ENCODE measurements around the gene HEMK1.

HEMK1 gene

GRCh38 chr3:50617096-50617791 is 47.9 kb downstream of the HEMK1 start, which contains the start of gene MAPKAPK3:
TSS of gene MAPKAPK3 (plus strand) at chr3:50617151. CDS start at chr3:50617566, 415 bp downstream.
- DNase-seq = peak; percentile 61

GRCh38 chr3:50617911-50618481 is 48.7 kb downstream of the HEMK1 start:
- DNase-seq = no peak

- no peak for DNase-seq
These were observed 51.1 kb downstream of the HEMK1 start for GRCh38 chr3:50620420-50620819.

GRCh38 chr3:50620820-50621219 is 51.5 kb downstream of the HEMK1 start:
- no peak for DNase-seq

GRCh38 chr3:50622881-50623280 is 53.6 kb downstream of the HEMK1 start:
- no peak for DNase-seq

- DNase-seq = no peak
These were observed 54.6 kb downstream of the HEMK1 start for GRCh38 chr3:50623840-50624474.

GRCh38 chr3:50624634-50625033 is 55.3 kb downstream of the HEMK1 start:
- DNase-seq = no peak

- no peak for DNase-seq
These were observed 56.2 kb downstream of the HEMK1 start for GRCh38 chr3:50625231-50626182.

GRCh38 chr3:50626401-50626800 is 57.1 kb downstream of the HEMK1 start:
- DNase-seq = no peak

GRCh38 chr3:50627407-50628051 is 58.2 kb downstream of the HEMK1 start:
- DNase-seq = peak; percentile 36

GRCh38 chr3:50628601-50629000 is 59.3 kb downstream of the HEMK1 start:
- DNase-seq = no peak

GRCh38 chr3:50630394-50630793 is 61.1 kb downstream of the HEMK1 start:
- DNase-seq = peak; percentile 37

GRCh38 chr3:50630877-50631276 is 61.6 kb downstream of the HEMK1 start:
- peak; percentile 89 for DNase-seq

- no peak for DNase-seq
These were observed 63.1 kb downstream of the HEMK1 start for GRCh38 chr3:50632450-50632849.

- DNase-seq = no peak
These were observed 64.0 kb downstream of the HEMK1 start for GRCh38 chr3:50633230-50633790.

- DNase-seq = no peak
These were observed 65.7 kb downstream of the HEMK1 start for GRCh38 chr3:50635066-50635465.

- no peak for DNase-seq
These were observed 67.7 kb downstream of the HEMK1 start for GRCh38 chr3:50637011-50637410.

- no peak for DNase-seq
These were observed 68.6 kb downstream of the HEMK1 start for GRCh38 chr3:50637945-50638344.

- DNase-seq = no peak
These were observed 69.8 kb downstream of the HEMK1 start for GRCh38 chr3:50639055-50639494.

GRCh38 chr3:50642382-50642781 is 73.1 kb downstream of the HEMK1 start:
- no peak for DNase-seq

GRCh38 chr3:50644561-50644960 is 75.2 kb downstream of the HEMK1 start:
- DNase-seq = no peak

- no peak for DNase-seq
These were observed 76.1 kb downstream of the HEMK1 start for GRCh38 chr3:50645378-50645777.
